Liver (tissue), 3 donors: ENCODE results near the gene PRPF6.

Experiments used
- RAD21 ChIP-seq, 2 donors: IDR thresholded peaks; 2 replicates each; pipeline ENCODE4 v1.6.1; 2016; ENCODE audit warnings: antibody characterized with exemption in 2 of 2, mild to moderate bottlenecking in 2 of 2
- SP1 ChIP-seq: IDR thresholded peaks from 2 replicates; pipeline ENCODE4 v1.6.1; 2018; ENCODE audit warnings: antibody characterized with exemption, mild to moderate bottlenecking
- TAF1 ChIP-seq: conservative IDR thresholded peaks from 2 replicates; pipeline ENCODE4 v1.6.1; 2016; ENCODE audit warnings: antibody characterized with exemption, mild to moderate bottlenecking
- TF ChIP-seq, protein P1 (sequence below): fragments of 150-350 bp; IDR thresholded peaks from 2 replicates; pipeline ENCODE4 v1.5.1; 2017; ENCODE audit warnings: improper control_type of control experiment, low read depth, low read length; ENCODE audit not compliant: missing input control
- TF ChIP-seq, protein P2 (sequence below): IDR thresholded peaks from 2 replicates; pipeline ENCODE4 v1.6.1; 2016; ENCODE audit warnings: antibody characterized with exemption, mild to moderate bottlenecking
- donor health status: healthy.
- donor health status: healthy.

DNA sequence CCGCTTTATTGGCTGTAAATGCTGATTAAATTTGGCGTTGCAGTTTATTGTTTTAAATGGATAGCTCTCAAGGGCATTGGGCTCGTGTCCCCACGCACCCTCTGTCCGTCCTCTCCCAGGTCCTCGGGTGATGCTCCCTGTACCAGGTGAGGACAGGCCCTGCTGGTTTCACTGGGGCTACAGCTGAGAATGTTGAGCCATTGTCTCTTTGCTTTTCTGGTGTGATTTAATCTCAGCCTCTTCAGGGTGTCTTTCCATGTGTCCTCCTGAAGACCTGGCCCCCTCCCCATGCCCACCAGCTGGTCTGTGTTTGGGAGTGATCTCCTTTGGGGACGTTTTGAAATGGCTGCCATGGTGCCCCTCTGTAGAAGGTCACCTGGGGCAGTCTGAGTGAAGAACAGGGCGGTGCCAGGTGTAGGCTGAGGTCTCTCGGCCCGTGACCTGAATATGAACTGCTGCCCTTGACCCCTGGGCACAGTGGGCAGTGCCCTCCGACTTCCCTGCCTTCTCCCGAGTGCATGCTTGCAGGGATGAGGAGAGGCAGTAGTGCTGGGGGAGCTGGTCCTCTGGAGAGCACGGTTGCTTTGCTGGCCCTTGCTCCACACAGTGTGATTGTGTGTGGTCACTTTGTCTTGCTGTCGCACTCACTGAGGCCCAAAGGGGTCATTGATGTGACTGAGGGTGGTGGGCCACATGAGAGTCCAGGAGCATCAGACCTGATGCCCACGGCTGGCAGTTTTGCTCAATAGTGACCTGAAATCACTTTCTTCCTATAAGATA is 42.6 kb downstream of the PRPF6 start:
- TF ChIP-seq, protein P1, sequence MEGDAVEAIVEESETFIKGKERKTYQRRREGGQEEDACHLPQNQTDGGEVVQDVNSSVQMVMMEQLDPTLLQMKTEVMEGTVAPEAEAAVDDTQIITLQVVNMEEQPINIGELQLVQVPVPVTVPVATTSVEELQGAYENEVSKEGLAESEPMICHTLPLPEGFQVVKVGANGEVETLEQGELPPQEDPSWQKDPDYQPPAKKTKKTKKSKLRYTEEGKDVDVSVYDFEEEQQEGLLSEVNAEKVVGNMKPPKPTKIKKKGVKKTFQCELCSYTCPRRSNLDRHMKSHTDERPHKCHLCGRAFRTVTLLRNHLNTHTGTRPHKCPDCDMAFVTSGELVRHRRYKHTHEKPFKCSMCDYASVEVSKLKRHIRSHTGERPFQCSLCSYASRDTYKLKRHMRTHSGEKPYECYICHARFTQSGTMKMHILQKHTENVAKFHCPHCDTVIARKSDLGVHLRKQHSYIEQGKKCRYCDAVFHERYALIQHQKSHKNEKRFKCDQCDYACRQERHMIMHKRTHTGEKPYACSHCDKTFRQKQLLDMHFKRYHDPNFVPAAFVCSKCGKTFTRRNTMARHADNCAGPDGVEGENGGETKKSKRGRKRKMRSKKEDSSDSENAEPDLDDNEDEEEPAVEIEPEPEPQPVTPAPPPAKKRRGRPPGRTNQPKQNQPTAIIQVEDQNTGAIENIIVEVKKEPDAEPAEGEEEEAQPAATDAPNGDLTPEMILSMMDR = no peak
- TF ChIP-seq, protein P2, sequence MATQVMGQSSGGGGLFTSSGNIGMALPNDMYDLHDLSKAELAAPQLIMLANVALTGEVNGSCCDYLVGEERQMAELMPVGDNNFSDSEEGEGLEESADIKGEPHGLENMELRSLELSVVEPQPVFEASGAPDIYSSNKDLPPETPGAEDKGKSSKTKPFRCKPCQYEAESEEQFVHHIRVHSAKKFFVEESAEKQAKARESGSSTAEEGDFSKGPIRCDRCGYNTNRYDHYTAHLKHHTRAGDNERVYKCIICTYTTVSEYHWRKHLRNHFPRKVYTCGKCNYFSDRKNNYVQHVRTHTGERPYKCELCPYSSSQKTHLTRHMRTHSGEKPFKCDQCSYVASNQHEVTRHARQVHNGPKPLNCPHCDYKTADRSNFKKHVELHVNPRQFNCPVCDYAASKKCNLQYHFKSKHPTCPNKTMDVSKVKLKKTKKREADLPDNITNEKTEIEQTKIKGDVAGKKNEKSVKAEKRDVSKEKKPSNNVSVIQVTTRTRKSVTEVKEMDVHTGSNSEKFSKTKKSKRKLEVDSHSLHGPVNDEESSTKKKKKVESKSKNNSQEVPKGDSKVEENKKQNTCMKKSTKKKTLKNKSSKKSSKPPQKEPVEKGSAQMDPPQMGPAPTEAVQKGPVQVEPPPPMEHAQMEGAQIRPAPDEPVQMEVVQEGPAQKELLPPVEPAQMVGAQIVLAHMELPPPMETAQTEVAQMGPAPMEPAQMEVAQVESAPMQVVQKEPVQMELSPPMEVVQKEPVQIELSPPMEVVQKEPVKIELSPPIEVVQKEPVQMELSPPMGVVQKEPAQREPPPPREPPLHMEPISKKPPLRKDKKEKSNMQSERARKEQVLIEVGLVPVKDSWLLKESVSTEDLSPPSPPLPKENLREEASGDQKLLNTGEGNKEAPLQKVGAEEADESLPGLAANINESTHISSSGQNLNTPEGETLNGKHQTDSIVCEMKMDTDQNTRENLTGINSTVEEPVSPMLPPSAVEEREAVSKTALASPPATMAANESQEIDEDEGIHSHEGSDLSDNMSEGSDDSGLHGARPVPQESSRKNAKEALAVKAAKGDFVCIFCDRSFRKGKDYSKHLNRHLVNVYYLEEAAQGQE = no peak
- TF ChIP-seq RAD21 (IDR thresholded peaks at IDR 0.05) = no peak
- TF ChIP-seq SP1 = no peak
- no peak for TF ChIP-seq TAF1
